T-helper 1 cell treated with Interleukin-12 subunit alpha and Interleukin-12 subunit beta and Interleukin-4 antibody, amounts not matched to agents 30 ng/mL and 1 ng/mL, for 36 hours (primary cell): Measurements from ENCODE around the gene ZMIZ1. TPM values are rescaled to one million over a fixed set of nuclear protein-coding genes. Genes with fewer than 3 reads are reported as not detected.

ENCODE experiments used
- intact Hi-C: fragments of 100-400 bp; cut with micrococcal nuclease; formaldehyde crosslinking; loops from one replicate; pipeline ENCODE4 v1.15.1; 2024
- total RNA-seq: library from RNA; stranded (reverse); gene quantifications from 2 replicates; pipeline ENCODE4 v1.2.3, GENCODE V29; 2022

The ZMIZ1 gene
- 50.7 and 51.2 TPM in 2 replicates for total RNA-seq

GRCh38 chr10:79068562-79069324 is at the start of gene ZMIZ1:
Gene ZMIZ1 (plus strand): TSS chr10:79068966. CDS start chr10:79201633, 132,667 bp downstream.
- intact Hi-C loops: loop anchor here (1.0 to 10.0 kb wide), 10 partner anchors 68 to 1231 kb away; partner anchors contain the start of genes PPIF and ZCCHC24

GRCh38 chr10:79019441-79020014 is 49.2 kb upstream of the ZMIZ1 start:
- intact Hi-C loops: no loop called here

- intact Hi-C loops: no loop called here
Observed at GRCh38 chr10:79020015-79020491, 48.7 kb upstream of the ZMIZ1 start.

GRCh38 chr10:79020605-79021004 is 48.2 kb upstream of the ZMIZ1 start:
- intact Hi-C loops: no loop called here

GRCh38 chr10:79021331-79021907 is 47.3 kb upstream of the ZMIZ1 start:
- intact Hi-C loops: no loop called here

GRCh38 chr10:79021948-79022499 is 46.7 kb upstream of the ZMIZ1 start:
- intact Hi-C loops: no loop called here

- intact Hi-C loops: no loop called here
Observed at GRCh38 chr10:79022565-79023230, 46.1 kb upstream of the ZMIZ1 start.

- intact Hi-C loops: no loop called here
Observed at GRCh38 chr10:79023240-79024162, 45.3 kb upstream of the ZMIZ1 start.

GRCh38 chr10:79024296-79024695 is 44.5 kb upstream of the ZMIZ1 start:
- intact Hi-C loops: no loop called here

- intact Hi-C loops: no loop called here
Observed at GRCh38 chr10:79024720-79025198, 44.0 kb upstream of the ZMIZ1 start.

GRCh38 chr10:79025199-79025832 is 43.5 kb upstream of the ZMIZ1 start:
- intact Hi-C loops: no loop called here

GRCh38 chr10:79026341-79026761 is 42.4 kb upstream of the ZMIZ1 start:
- intact Hi-C loops: no loop called here

GRCh38 chr10:79026806-79027146 is 42.0 kb upstream of the ZMIZ1 start:
- intact Hi-C loops: no loop called here

- intact Hi-C loops: no loop called here
Observed at GRCh38 chr10:79027147-79028055, 41.4 kb upstream of the ZMIZ1 start.

GRCh38 chr10:79028056-79028430 is 40.7 kb upstream of the ZMIZ1 start:
- intact Hi-C loops: no loop called here

GRCh38 chr10:79028451-79029010 is 40.2 kb upstream of the ZMIZ1 start:
- intact Hi-C loops: no loop called here

- intact Hi-C loops: no loop called here
Observed at GRCh38 chr10:79029478-79030390, 39.0 kb upstream of the ZMIZ1 start.
